HEK293T (cell line): Measurements from ENCODE around the gene DCHS2.

Experiments
- CTCF ChIA-PET: fragments of 350-600 bp; formaldehyde crosslinking; extraction: SDS; loops from one replicate; lab custom pipeline; 2021; ENCODE audit warnings: antibody characterized with exemption, inconsistent platforms; lab: Yijun Ruan, JAX
- POLR2A ChIA-PET: fragments of 350-600 bp; formaldehyde crosslinking; extraction: SDS; loops from one replicate; lab custom pipeline; 2020; ENCODE audit warnings: antibody characterized with exemption, inconsistent platforms; lab: Yijun Ruan, JAX
- DNase-seq: peaks from one replicate; pipeline ENCODE4 v3.0.0; 2012; ENCODE audit warnings: mixed read lengths; ENCODE audit errors: extremely low spot score
- ARNT ChIP-seq: fragments of 450-650 bp; IDR thresholded peaks from 2 replicates; pipeline ENCODE4 v1.6.1; 2017; ENCODE audit warnings: mild to moderate bottlenecking
- BHLHE40 ChIP-seq: fragments of 450-650 bp; IDR thresholded peaks from 2 replicates; pipeline ENCODE4 v1.6.1; 2016; ENCODE audit warnings: mild to moderate bottlenecking, moderate library complexity, borderline replicate concordance
- CTBP1 ChIP-seq: fragments of 450-650 bp; IDR thresholded peaks from 2 replicates; pipeline ENCODE4 v1.6.1; 2016; ENCODE audit warnings: borderline replicate concordance
- ELF4 ChIP-seq: fragments of 450-650 bp; IDR thresholded peaks from 2 replicates; pipeline ENCODE4 v1.6.1; 2017; ENCODE audit warnings: antibody characterized with exemption
- FOXA1 ChIP-seq: fragments of 450-650 bp; IDR thresholded peaks from 2 replicates; pipeline ENCODE4 v1.6.1; 2016; ENCODE audit warnings: mild to moderate bottlenecking
- FOXK2 ChIP-seq: fragments of 450-650 bp; IDR thresholded peaks from 2 replicates; pipeline ENCODE4 v1.6.1; 2016; ENCODE audit warnings: mild to moderate bottlenecking
- FOXM1 ChIP-seq: fragments of 450-650 bp; IDR thresholded peaks from 2 replicates; pipeline ENCODE4 v1.6.1; 2017; ENCODE audit warnings: mild to moderate bottlenecking, borderline replicate concordance
- HDGF ChIP-seq: fragments of 450-650 bp; IDR thresholded peaks from 2 replicates; pipeline ENCODE4 v1.6.1; 2017; ENCODE audit warnings: antibody characterized with exemption, borderline replicate concordance
- L3MBTL2 ChIP-seq: fragments of 450-650 bp; conservative IDR thresholded peaks from 2 replicates; pipeline ENCODE4 v1.6.1; 2016; ENCODE audit warnings: mild to moderate bottlenecking
- LEF1 ChIP-seq: fragments of 450-650 bp; IDR thresholded peaks from 2 replicates; pipeline ENCODE4 v1.6.1; 2017; ENCODE audit warnings: mild to moderate bottlenecking, borderline replicate concordance
- NFRKB ChIP-seq: fragments of 450-650 bp; IDR thresholded peaks from 2 replicates; pipeline ENCODE4 v1.6.1; 2016; ENCODE audit warnings: mild to moderate bottlenecking, moderate library complexity
- PKNOX1 ChIP-seq: fragments of 450-650 bp; IDR thresholded peaks from 2 replicates; pipeline ENCODE4 v1.6.1; 2016
- SP1 ChIP-seq: fragments of 450-650 bp; IDR thresholded peaks from 2 replicates; pipeline ENCODE4 v1.6.1; 2017
- SUZ12 ChIP-seq: fragments of 450-650 bp; IDR thresholded peaks from 2 replicates; pipeline ENCODE4 v1.6.1; 2016; ENCODE audit warnings: mild to moderate bottlenecking
- TARDBP ChIP-seq: fragments of 450-650 bp; IDR thresholded peaks from 2 replicates; pipeline ENCODE4 v1.6.1; 2016
- ZNF384 ChIP-seq: fragments of 450-650 bp; IDR thresholded peaks from 2 replicates; pipeline ENCODE4 v1.6.1; 2016

Gene DCHS2

GRCh38 chr4:154526151-154526550 lies 34.6 kb upstream of the DCHS2 start:
- CTCF ChIA-PET = no interaction called here
- TF ChIP-seq SUZ12 (no peak), TARDBP (no peak), ZNF384 (no peak), HDGF (no peak), BHLHE40 (no peak), FOXM1 (no peak), LEF1 (no peak)
- POLR2A ChIA-PET = interaction anchor here (1.1 kb wide), 1 partner anchor 24 kb away, joined by 4 read pairs; the partner anchor contains the start of gene PLRG1
- DNase-seq = no peak

- no peak for DNase-seq
- POLR2A ChIA-PET = no interaction called here
- TF ChIP-seq FOXA1 = no peak
- TF ChIP-seq HDGF = no peak
- TF ChIP-seq ZNF384 = no peak
- TF ChIP-seq L3MBTL2 = no peak
- TF ChIP-seq SP1 = no peak
- no peak for TF ChIP-seq FOXK2
- TF ChIP-seq CTBP1 = no peak
- TF ChIP-seq FOXM1 = no peak
- TF ChIP-seq NFRKB = no peak
- TF ChIP-seq TARDBP = no peak
- TF ChIP-seq ARNT = no peak
- TF ChIP-seq SUZ12 = no peak
- TF ChIP-seq PKNOX1 = no peak
- no peak for TF ChIP-seq BHLHE40
- TF ChIP-seq ELF4 = no peak
- TF ChIP-seq LEF1 = no peak
- CTCF ChIA-PET = no interaction called here
Measured at GRCh38 chr4:154521607-154522006, 30.0 kb upstream of the DCHS2 start.

- ChIA-PET POLR2A (interaction anchor here (4.3 kb wide), 1 partner anchor 31 kb away, joined by 12 read pairs; the partner anchor contains the start of gene PLRG1), CTCF (interaction anchor here (0.6 kb wide), 2 partner anchors 103 to 127 kb away, joined by 4 to 11 read pairs; no protein-coding TSS in a partner anchor)
- DNase-seq = no peak
- TF ChIP-seq ELF4 (no peak), LEF1 (no peak), FOXK2 (no peak), ARNT (no peak), BHLHE40 (no peak), FOXA1 (no peak), ZNF384 (no peak), TARDBP (no peak), FOXM1 (no peak), PKNOX1 (no peak), NFRKB (no peak), HDGF (no peak), SUZ12 (no peak), SP1 (no peak), L3MBTL2 (no peak), CTBP1 (no peak)
Measured at GRCh38 chr4:154519214-154519613, 27.6 kb upstream of the DCHS2 start.

- no peak for DNase-seq
- CTCF ChIA-PET = interaction anchor here (0.7 to 1.5 kb wide), 2 partner anchors 101 to 227 kb away, joined by 4 to 15 read pairs; no protein-coding TSS in a partner anchor
- TF ChIP-seq BHLHE40 (no peak), PKNOX1 (no peak), FOXA1 (no peak), TARDBP (no peak), SP1 (no peak), FOXM1 (no peak), HDGF (no peak), ARNT (no peak), CTBP1 (no peak)
Measured at GRCh38 chr4:154517591-154517990, 26.0 kb upstream of the DCHS2 start.

GRCh38 chr4:154516318-154517029 lies 24.9 kb upstream of the DCHS2 start:
- ChIA-PET CTCF (interaction anchor here (1.1 to 3.3 kb wide), 3 partner anchors 10 to 102 kb away, joined by 3 to 11 read pairs (median 4); no protein-coding TSS in a partner anchor), POLR2A (interaction anchor here (1.9 to 4.3 kb wide), 2 partner anchors 34 to 100 kb away, joined by 5 to 12 read pairs; partner anchors contain the start of gene PLRG1)
- TF ChIP-seq ZNF384 = no peak
- no peak for TF ChIP-seq CTBP1
- no peak for TF ChIP-seq L3MBTL2
- no peak for TF ChIP-seq ELF4
- no peak for TF ChIP-seq LEF1
- no peak for TF ChIP-seq SP1
- no peak for TF ChIP-seq NFRKB
- no peak for TF ChIP-seq ARNT
- no peak for TF ChIP-seq FOXA1
- no peak for TF ChIP-seq BHLHE40
- no peak for TF ChIP-seq FOXM1
- TF ChIP-seq HDGF = no peak
- no peak for TF ChIP-seq TARDBP
- no peak for TF ChIP-seq PKNOX1
- TF ChIP-seq SUZ12 = no peak
- TF ChIP-seq FOXK2 = no peak
- DNase-seq = no peak

More at GRCh38 chr4:154517591-154517990, 26.0 kb upstream of the DCHS2 start:
- POLR2A ChIA-PET = interaction anchor here (4.3 kb wide), 1 partner anchor 33 kb away, joined by 12 read pairs; the partner anchor contains the start of gene PLRG1
